ELF-1 (cell line): Measurements from ENCODE around the gene PTRHD1.
"Not testable (repeated sequence)": the region's sequence is repeated elsewhere in the genome, so short reads cannot be mapped to it uniquely, and the experiment has no call there.

Source experiments
- DNase-seq: peaks from one replicate; pipeline ENCODE4 v3.0.0-alpha.2; 2016; ENCODE audit warnings: low read depth, low spot score

Gene PTRHD1

GRCh38 chr2:24792874-24793760 is at the start of gene PTRHD1, which contains the start of gene CENPO:
TSS of gene PTRHD1 (minus strand) at chr2:24793391. CDS start at chr2:24793377, 14 bp downstream.
TSS of gene CENPO (plus strand) at chr2:24793425. CDS start at chr2:24793920, 495 bp downstream.
- DNase-seq = peak; percentile 98

GRCh38 chr2:24842081-24843050 is 49.2 kb upstream of the PTRHD1 start:
- no peak for DNase-seq

- DNase-seq = no peak
These were observed 48.1 kb upstream of the PTRHD1 start for GRCh38 chr2:24840962-24841945.

- no peak for DNase-seq
These were observed 47.1 kb upstream of the PTRHD1 start for GRCh38 chr2:24840164-24840869.

- DNase-seq = no peak
These were observed 46.5 kb upstream of the PTRHD1 start for GRCh38 chr2:24839729-24840128.

- DNase-seq = no peak
These were observed 45.4 kb upstream of the PTRHD1 start for GRCh38 chr2:24838541-24838940.

GRCh38 chr2:24837996-24838513 is 44.9 kb upstream of the PTRHD1 start:
- no peak for DNase-seq

- DNase-seq = no peak
These were observed 43.5 kb upstream of the PTRHD1 start for GRCh38 chr2:24836706-24837105.

- DNase-seq = no peak
These were observed 43.0 kb upstream of the PTRHD1 start for GRCh38 chr2:24836206-24836605.

- not testable (repeated sequence) for DNase-seq
These were observed 42.2 kb upstream of the PTRHD1 start for GRCh38 chr2:24835411-24835810.

- DNase-seq = no peak
These were observed 41.7 kb upstream of the PTRHD1 start for GRCh38 chr2:24834733-24835395.

GRCh38 chr2:24833821-24834732 is 40.9 kb upstream of the PTRHD1 start:
- DNase-seq = no peak

- DNase-seq = peak; percentile 48
These were observed 39.9 kb upstream of the PTRHD1 start for GRCh38 chr2:24832931-24833701.

- no peak for DNase-seq
These were observed 39.3 kb upstream of the PTRHD1 start for GRCh38 chr2:24832521-24832920.

GRCh38 chr2:24832073-24832461 is 38.9 kb upstream of the PTRHD1 start:
- DNase-seq = peak; percentile 53

GRCh38 chr2:24831221-24832072 is 38.3 kb upstream of the PTRHD1 start:
- no peak for DNase-seq

- no peak for DNase-seq
These were observed 37.6 kb upstream of the PTRHD1 start for GRCh38 chr2:24830786-24831185.
